T-cell (primary cell): ENCODE data around the gene TTF1. TPM values are rescaled to one million over a fixed set of nuclear protein-coding genes. Genes with fewer than 3 reads are reported as not detected.

Experiments used
- ATAC-seq, 4 experiments: fragments of 200-7000 bp in 3 of 4; fragments of 150-1000 bp in 1 of 4; cut with Tn5 transposase; replicated peaks in 1 of 4; 1 replicate in 3 of 4; 2 replicates in 1 of 4; pipeline ENCODE4 v1.10.0; 2021; ENCODE audit warnings: moderate library complexity in 3 of 4, mild to moderate bottlenecking in 2 of 4, moderate number of reproducible peaks in 1 of 4
- CTCF ChIA-PET, 2 donors: fragments of 300-600 bp; sonication (Branson Sonifier 250); formaldehyde crosslinking; loops; one replicate each; lab custom pipeline; 2022; ENCODE audit warnings: antibody characterized with exemption in 2 of 2; lab: Charles Lee
- POLR2A ChIA-PET, 2 donors: fragments of 300-600 bp; sonication (Branson Sonifier 250); formaldehyde crosslinking; loops; one replicate each; lab custom pipeline; 2022; ENCODE audit warnings: antibody characterized with exemption in 2 of 2; lab: Charles Lee
- DNase-seq, 35 experiments: peaks; one replicate each; pipeline versions ENCODE4 v3.0.0 to v3.0.0-alpha.2; 2013 to 2023
- H3K27ac ChIP-seq: one replicate; pipeline ENCODE4 v1.5.1; 2013; ENCODE audit warnings: low read length
- H3K27me3 ChIP-seq, 2 experiments: replicated peaks in 1 of 2; 1 replicate in 1 of 2; 2 replicates in 1 of 2; pipeline versions ENCODE4 v1.6.1 to v1.7.0; 2013; ENCODE audit warnings: low read length in 1 of 2, mixed read lengths in 1 of 2; ENCODE audit not compliant: control insufficient read depth in 2 of 2, insufficient read depth in 2 of 2; ENCODE audit errors: extremely low read depth in 1 of 2
- H3K36me3 ChIP-seq, 2 donors: 1 replicate in 1 of 2; 2 replicates in 1 of 2; pipeline versions ENCODE4 v1.6.1 to v1.7.0; 2013; ENCODE audit warnings: low read length in 1 of 2; ENCODE audit not compliant: control insufficient read depth in 2 of 2, insufficient read depth in 1 of 2; ENCODE audit errors: extremely low read depth in 1 of 2
- H3K4me1 ChIP-seq, 2 experiments: 1 replicate in 1 of 2; 2 replicates in 1 of 2; pipeline versions ENCODE4 v1.6.1 to v1.7.0; 2013; ENCODE audit warnings: low read length in 2 of 2, mixed read lengths in 1 of 2; ENCODE audit not compliant: insufficient read depth in 2 of 2, control insufficient read depth in 1 of 2; ENCODE audit errors: extremely low read depth in 1 of 2
- H3K4me3 ChIP-seq, 2 donors: 1 replicate in 1 of 2; 2 replicates in 1 of 2; pipeline versions ENCODE4 v1.5.1 to v1.7.0; 2013; ENCODE audit warnings: mild to moderate bottlenecking in 2 of 2, low read length in 1 of 2, moderate library complexity in 1 of 2; ENCODE audit not compliant: control insufficient read depth in 1 of 2; ENCODE audit errors: extremely low read depth in 1 of 2
- H3K9me3 ChIP-seq: 2 replicates; pipeline ENCODE4 v1.7.0; 2013
- H3K27ac Mint-ChIP-seq, 2 donors: one replicate each; pipeline ENCODE4 v1.8.0; 2020 to 2021; ENCODE audit warnings: mild to moderate bottlenecking in 2 of 2, mixed read lengths in 2 of 2
- H3K27me3 Mint-ChIP-seq, 2 donors: one replicate each; pipeline ENCODE4 v1.8.0; 2021 to 2022; ENCODE audit warnings: mixed read lengths in 2 of 2
- H3K36me3 Mint-ChIP-seq: one replicate; pipeline ENCODE4 v1.8.0; 2021; ENCODE audit warnings: mixed read lengths
- H3K4me1 Mint-ChIP-seq, 3 donors: one replicate each; pipeline ENCODE4 v1.8.0; 2020 to 2022; ENCODE audit warnings: mixed read lengths in 3 of 3, mild to moderate bottlenecking in 1 of 3
- H3K4me3 Mint-ChIP-seq, 3 donors: one replicate each; pipeline ENCODE4 v1.8.0; 2020 to 2022; ENCODE audit warnings: mild to moderate bottlenecking in 3 of 3, mixed read lengths in 3 of 3, moderate library complexity in 3 of 3
- H3K9me3 Mint-ChIP-seq, 3 donors: one replicate each; pipeline ENCODE4 v1.8.0; 2020 to 2022; ENCODE audit warnings: mixed read lengths in 3 of 3
- WGBS: methylation state at CpG from one replicate; pipeline ENCODE4 v1.1.5; 2013; ENCODE audit warnings: missing lambda C conversion rate; ENCODE audit not compliant: insufficient coverage; 5-methylcytosine and 5-hydroxymethylcytosine counted together
- total RNA-seq, 35 experiments: library from RNA in 6 of 35; stranded (reverse) in 6 of 35; fragments of 120-200 nt in 1 of 35; gene quantifications; one replicate each; pipeline versions ENCODE4 v1.2.1 to v1.2.4 and lab custom pipeline; 2013 to 2026

The TTF1 gene
- total RNA-seq, 5 donors from 2014 or later (not counting 1 experiment from before 2014, with no cell fraction given), result 12.5 to 20.9 (median 19.2) TPM

GRCh38 chr9:132415181-132415580 is 8.5 kb upstream of the TTF1 start:
- Mint-ChIP-seq H3K9me3 (no peaks in the 10 kb centered on the region), H3K4me3 (no peak overlapping the region)
- POLR2A ChIA-PET, result no interaction called here

GRCh38 chr9:132414731-132415130 is 8.1 kb upstream of the TTF1 start:
- WGBS, result 65% methylated on average over 4 of the region's 7 CpGs
- no peak overlapping the region for H3K4me3 Mint-ChIP-seq
- no peaks in the 10 kb centered on the region for H3K36me3 Mint-ChIP-seq
- peaks cover 57 to 78% of the 10 kb centered on the region in 2 donors for H3K27me3 Mint-ChIP-seq
- ATAC-seq, result no peak
- Histone ChIP-seq H3K36me3 (no peaks in the 10 kb centered on the region), H3K27ac (no peak overlapping the region), H3K4me1 (peaks cover 5 to 23% of the 10 kb centered on the region in 2 experiments), H3K27me3 (peaks cover 10 to 62% of the 10 kb centered on the region in 2 experiments), H3K4me3 (no peak overlapping the region), H3K9me3 (no peaks in the 10 kb centered on the region)
- no peak for DNase-seq
- POLR2A ChIA-PET, result no interaction called here
- H3K9me3 Mint-ChIP-seq, result no peaks in the 10 kb centered on the region
- no peak overlapping the region for H3K27ac Mint-ChIP-seq
- H3K4me1 Mint-ChIP-seq, result peaks cover 15 to 21% (median 20%) of the 10 kb centered on the region in 3 donors
- CTCF ChIA-PET, result interaction anchor here in 1 of 2 donors (0.9 kb wide), 1 partner anchor 160 kb away, joined by 3 read pairs; no protein-coding TSS in a partner anchor

More at GRCh38 chr9:132415181-132415580, 8.5 kb upstream of the TTF1 start:
- no peak overlapping the region for H3K27ac Mint-ChIP-seq
- ATAC-seq (no peak), DNase-seq (no peak)
- H3K4me1 Mint-ChIP-seq, result peaks cover 15 to 20% (median 18%) of the 10 kb centered on the region in 3 donors
- H3K9me3 ChIP-seq, result no peaks in the 10 kb centered on the region
- H3K4me3 ChIP-seq, result no peak overlapping the region
- H3K27me3 Mint-ChIP-seq, result peaks cover 61 to 82% of the 10 kb centered on the region in 2 donors
- peaks cover 10 to 57% of the 10 kb centered on the region in 2 experiments for H3K27me3 ChIP-seq
- no peaks in the 10 kb centered on the region for H3K36me3 ChIP-seq
- H3K27ac ChIP-seq, result no peak overlapping the region
- no peaks in the 10 kb centered on the region for H3K36me3 Mint-ChIP-seq
- H3K4me1 ChIP-seq, result peaks cover 5 to 18% of the 10 kb centered on the region in 2 experiments
- WGBS, result 30% methylated on average over 9 of the region's 12 CpGs
- CTCF ChIA-PET, result interaction anchor here in 1 of 2 donors (0.9 kb wide), 1 partner anchor 159 kb away, joined by 3 read pairs; no protein-coding TSS in a partner anchor

GRCh38 chr9:132413926-132414325 is 7.3 kb upstream of the TTF1 start:
- no peaks in the 10 kb centered on the region for H3K36me3 ChIP-seq
- no peak overlapping the region for H3K27ac ChIP-seq
- no peak for ATAC-seq
- POLR2A ChIA-PET, result no interaction called here
- H3K4me1 ChIP-seq, result peaks cover 5 to 25% of the 10 kb centered on the region in 2 experiments
- Mint-ChIP-seq H3K27me3 (peaks cover 49 to 71% of the 10 kb centered on the region in 2 donors), H3K4me1 (peaks cover 15 to 25% (median 24%) of the 10 kb centered on the region in 3 donors), H3K27ac (no peak overlapping the region), H3K36me3 (no peaks in the 10 kb centered on the region), H3K9me3 (no peaks in the 10 kb centered on the region), H3K4me3 (no peak overlapping the region)
- no peak for DNase-seq
- peaks cover 14 to 62% of the 10 kb centered on the region in 2 experiments for H3K27me3 ChIP-seq
- H3K9me3 ChIP-seq, result no peaks in the 10 kb centered on the region
- WGBS, result no CpG with 5 or more reads among the region's 5 CpGs
- H3K4me3 ChIP-seq, result no peak overlapping the region
- CTCF ChIA-PET, result interaction anchor here in 1 of 2 donors (0.6 kb wide), 1 partner anchor 55 kb away, joined by 4 read pairs; no protein-coding TSS in a partner anchor

- Mint-ChIP-seq H3K4me3 (peak overlapping the region in 1 of 3 donors; percentile 52), H3K9me3 (no peaks in the 10 kb centered on the region), H3K36me3 (no peaks in the 10 kb centered on the region), H3K27ac (no peak overlapping the region), H3K27me3 (peaks cover 33 to 55% of the 10 kb centered on the region in 2 donors), H3K4me1 (peaks cover 17 to 28% (median 28%) of the 10 kb centered on the region in 3 donors)
- ATAC-seq (no peak), DNase-seq (peak in 8 of 35 experiments; percentile 3 to 50 (median 14))
- Histone ChIP-seq H3K9me3 (no peaks in the 10 kb centered on the region), H3K27me3 (peaks cover 14 to 53% of the 10 kb centered on the region in 2 experiments), H3K36me3 (no peaks in the 10 kb centered on the region), H3K4me3 (no peak overlapping the region), H3K27ac (no peak overlapping the region), H3K4me1 (peaks cover 5 to 28% of the 10 kb centered on the region in 2 experiments)
- CTCF ChIA-PET, result interaction anchor here (0.5 to 1.5 kb wide), 6 partner anchors 163 to 1141 kb away, joined by 3 to 6 read pairs (median 3); no protein-coding TSS in a partner anchor
- 11% methylated on average over 5 of the region's 8 CpGs for WGBS
- POLR2A ChIA-PET, result no interaction called here
These were observed 5.4 kb upstream of the TTF1 start for GRCh38 chr9:132412089-132412488.

GRCh38 chr9:132411091-132411508 is 4.5 kb upstream of the TTF1 start:
- H3K4me3 ChIP-seq, result peak overlapping the region; percentile 26 to 67
- H3K4me1 ChIP-seq, result peaks cover 5 to 34% of the 10 kb centered on the region in 2 experiments
- H3K9me3 ChIP-seq, result no peaks in the 10 kb centered on the region
- H3K9me3 Mint-ChIP-seq, result no peaks in the 10 kb centered on the region
- CTCF ChIA-PET, result no interaction called here
- peak; percentile 37 to 84 (median 65) for DNase-seq
- no peak overlapping the region for H3K27ac ChIP-seq
- WGBS, result under 1% methylated on average over 13 of the region's 20 CpGs
- POLR2A ChIA-PET, result no interaction called here
- H3K27me3 ChIP-seq, result peaks cover 14 to 47% of the 10 kb centered on the region in 2 experiments
- peak overlapping the region; percentile 66 to 78 (median 74) for H3K4me3 Mint-ChIP-seq
- H3K4me1 Mint-ChIP-seq, result peaks cover 27 to 35% (median 35%) of the 10 kb centered on the region in 3 donors
- H3K36me3 Mint-ChIP-seq, result no peaks in the 10 kb centered on the region
- peaks cover 33 to 51% of the 10 kb centered on the region in 2 donors for H3K27me3 Mint-ChIP-seq
- ATAC-seq, result peak; percentile 58 to 61 (median 58)
- H3K27ac Mint-ChIP-seq, result no peak overlapping the region
- no peaks in the 10 kb centered on the region for H3K36me3 ChIP-seq

- WGBS, result 2% methylated on average over 19 of the region's 19 CpGs
- Histone ChIP-seq H3K4me3 (peak overlapping the region; percentile 26 to 67), H3K4me1 (peaks cover 9 to 38% of the 10 kb centered on the region in 2 experiments), H3K9me3 (no peaks in the 10 kb centered on the region), H3K36me3 (no peaks in the 10 kb centered on the region), H3K27me3 (peaks cover 14 to 43% of the 10 kb centered on the region in 2 experiments), H3K27ac (no peak overlapping the region)
- peak overlapping the region; percentile 66 to 78 (median 74) for H3K4me3 Mint-ChIP-seq
- no peaks in the 10 kb centered on the region for H3K9me3 Mint-ChIP-seq
- DNase-seq (peak in 9 of 35 experiments; percentile 5 to 46 (median 14)), ATAC-seq (peak; percentile 16 to 49 (median 22))
- no peaks in the 10 kb centered on the region for H3K36me3 Mint-ChIP-seq
- peaks cover 32 to 40% (median 39%) of the 10 kb centered on the region in 3 donors for H3K4me1 Mint-ChIP-seq
- CTCF ChIA-PET, result interaction anchor here in 1 of 2 donors (0.6 kb wide), 1 partner anchor 75 kb away, joined by 5 read pairs; no protein-coding TSS in a partner anchor
- peaks cover 33 to 47% of the 10 kb centered on the region in 2 donors for H3K27me3 Mint-ChIP-seq
- POLR2A ChIA-PET, result interaction anchor here in 1 of 2 donors (0.6 kb wide), 1 partner anchor 95 kb away, joined by 3 read pairs; no protein-coding TSS in a partner anchor
- H3K27ac Mint-ChIP-seq, result no peak overlapping the region
These were observed 4.0 kb upstream of the TTF1 start for GRCh38 chr9:132410642-132411041.
